ENCODE measurements around the gene TTC12. TPM values are rescaled to one million over a fixed set of nuclear protein-coding genes. Genes with fewer than 3 reads are reported as not detected.

TTC12 gene
- total and polyA plus RNA-seq, 3 donors from 2014 or later = 42.1 to 123 (median 81.3) TPM

DNA sequence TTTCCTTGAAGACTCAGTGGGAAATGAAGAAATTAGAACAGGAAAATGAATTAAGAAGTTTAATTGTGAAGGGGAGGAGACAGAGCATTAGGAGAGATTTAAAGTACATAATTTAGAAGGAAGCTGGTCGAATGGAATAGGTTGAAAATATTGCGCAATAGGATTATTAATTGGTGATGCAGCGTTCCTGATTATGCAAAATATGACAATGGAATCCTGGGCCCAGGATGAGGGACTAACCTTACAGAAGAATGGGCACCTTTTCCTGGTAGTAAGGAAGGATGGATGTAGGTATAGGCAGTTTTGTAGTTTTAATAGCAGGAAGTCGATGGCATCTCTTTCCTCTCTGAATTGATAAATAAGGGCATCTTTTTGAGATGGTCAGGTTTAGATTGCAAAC, 7.8 kb downstream of the TTC12 start:
- TF ChIP-seq POLR2A (IDR thresholded peaks at IDR 0.05) = no peak
- no peak for TF ChIP-seq CTCF (IDR thresholded peaks at IDR 0.05)
- no peaks in the 10 kb centered on the region for H3K27me3 ChIP-seq
- H3K27ac ChIP-seq = no peak overlapping the region
- WGBS, 2 donors = 57 to 80% methylated on average over 4 of the region's 4 CpGs
- no peak for DNase-seq
- no peaks in the 10 kb centered on the region for H3K36me3 ChIP-seq (ENCODE audit: low read depth, missing control alignments)
- H3K4me1 ChIP-seq = no peaks in the 10 kb centered on the region
- H3K9me3 ChIP-seq = no peaks in the 10 kb centered on the region
- intact Hi-C loops (cut with DNase I; ENCODE audit: low total_unique reads) = no loop called here
- H3K4me3 ChIP-seq = no peak overlapping the region

DNA sequence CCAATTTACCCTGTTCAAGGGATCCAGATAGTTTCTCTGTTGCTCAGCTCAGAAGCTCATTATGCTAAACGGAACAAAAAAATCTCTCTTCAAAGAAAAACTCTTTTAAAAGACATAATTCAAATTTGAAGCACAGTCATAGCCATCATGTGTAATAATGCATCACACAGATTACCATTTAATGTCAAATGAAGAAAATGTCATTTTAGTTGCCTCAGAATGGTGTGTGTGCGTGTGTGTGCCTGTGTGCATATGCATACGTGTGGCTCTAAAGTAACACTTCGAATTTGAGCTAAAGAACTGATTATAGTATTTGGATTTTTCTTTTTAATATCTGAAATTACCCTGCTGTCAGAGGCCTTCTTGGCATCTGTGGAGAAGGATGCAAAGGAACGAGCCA, 9.9 kb downstream of the TTC12 start:
- Histone ChIP-seq H3K36me3 (ENCODE audit: low read depth, missing control alignments) (no peaks in the 10 kb centered on the region), H3K27me3 (no peaks in the 10 kb centered on the region), H3K4me3 (no peak overlapping the region), H3K9me3 (no peaks in the 10 kb centered on the region), H3K4me1 (no peaks in the 10 kb centered on the region), H3K27ac (no peak overlapping the region)
- DNase-seq = no peak
- 95 to 96% methylated on average over 5 of the region's 5 CpGs for WGBS, 2 donors
- TF ChIP-seq CTCF (IDR thresholded peaks at IDR 0.05) (no peak), POLR2A (IDR thresholded peaks at IDR 0.05) (no peak)
- intact Hi-C loops (cut with DNase I; ENCODE audit: low total_unique reads) = no loop called here

DNA sequence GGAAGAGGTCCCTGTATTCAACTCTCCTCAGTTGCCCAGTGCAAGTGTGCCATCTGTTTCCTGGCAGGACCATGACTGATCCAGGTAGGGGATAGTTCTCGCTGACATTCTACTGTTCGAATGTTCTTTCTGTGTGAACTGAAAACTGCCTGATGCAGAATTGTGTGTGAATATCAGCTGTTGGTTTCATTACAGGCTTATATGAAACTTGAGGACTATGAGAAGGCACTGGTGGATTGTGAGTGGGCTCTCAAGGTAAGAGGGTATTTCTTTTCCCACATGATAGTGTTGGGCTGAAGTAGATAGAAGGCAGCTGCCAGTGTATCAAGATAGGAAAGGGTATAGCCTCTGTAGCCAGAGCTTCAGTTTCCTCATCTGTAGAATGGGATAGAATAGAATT, 15.3 kb downstream of the TTC12 start:
- no peak for DNase-seq
- TF ChIP-seq POLR2A (IDR thresholded peaks at IDR 0.05) (no peak), CTCF (IDR thresholded peaks at IDR 0.05) (no peak)
- intact Hi-C loops (cut with DNase I; ENCODE audit: low total_unique reads) = no loop called here
- Histone ChIP-seq H3K27me3 (no peaks in the 10 kb centered on the region), H3K4me3 (no peak overlapping the region), H3K27ac (no peak overlapping the region), H3K4me1 (no peaks in the 10 kb centered on the region), H3K36me3 (ENCODE audit: low read depth, missing control alignments) (no peaks in the 10 kb centered on the region), H3K9me3 (no peaks in the 10 kb centered on the region)
- WGBS, 2 donors = 100% methylated on average over 2 of the region's 2 CpGs

DNA sequence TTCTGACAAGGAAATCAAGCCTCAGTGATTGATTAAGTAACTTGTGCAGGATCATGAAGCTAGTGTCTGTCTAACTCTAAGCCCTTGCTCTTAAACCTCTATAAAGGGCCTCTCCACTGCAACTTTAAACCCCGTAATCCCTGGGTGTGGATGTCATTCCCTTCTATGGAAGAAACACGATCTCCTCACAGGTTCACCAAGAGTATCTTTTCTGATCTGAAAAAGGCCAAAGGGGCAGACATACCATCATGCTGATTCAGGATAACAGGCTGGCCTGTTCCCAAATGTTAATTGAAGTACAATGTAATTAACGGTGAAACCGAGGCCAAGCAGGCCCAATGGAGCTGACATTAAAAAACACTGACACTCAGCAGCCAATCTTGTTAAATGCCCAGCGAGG, 17.1 kb downstream of the TTC12 start:
- no peaks in the 10 kb centered on the region for H3K27me3 ChIP-seq
- H3K4me3 ChIP-seq = no peak overlapping the region
- H3K27ac ChIP-seq = no peak overlapping the region
- H3K9me3 ChIP-seq = no peaks in the 10 kb centered on the region
- intact Hi-C loops (cut with DNase I; ENCODE audit: low total_unique reads) = no loop called here
- no peaks in the 10 kb centered on the region for H3K36me3 ChIP-seq (ENCODE audit: low read depth, missing control alignments)
- TF ChIP-seq CTCF (IDR thresholded peaks at IDR 0.05) (no peak), POLR2A (IDR thresholded peaks at IDR 0.05) (no peak)
- no peak for DNase-seq
- H3K4me1 ChIP-seq = no peaks in the 10 kb centered on the region
- 80 to 81% methylated on average over 5 of the region's 5 CpGs for WGBS, 2 donors

DNA sequence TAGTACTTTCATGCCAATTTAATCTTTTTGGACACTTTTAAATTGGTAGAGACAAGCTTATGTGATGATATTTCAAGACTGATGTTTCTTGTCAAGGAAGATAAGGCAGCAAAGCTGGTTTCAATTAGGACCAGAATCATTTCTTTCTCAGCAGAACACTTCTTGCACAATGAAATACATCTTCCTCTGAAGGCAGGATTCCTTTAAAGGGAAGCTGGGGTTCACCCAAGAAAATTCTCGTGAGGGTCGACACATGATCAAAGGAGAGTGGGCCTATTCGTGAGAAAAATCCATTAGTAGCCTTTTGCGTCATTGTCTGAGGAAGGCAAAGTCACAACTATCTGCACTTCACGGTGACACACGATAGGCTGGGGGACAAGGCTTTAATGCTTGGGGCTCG, 17.6 kb downstream of the TTC12 start:
- no peak for DNase-seq
- no peak overlapping the region for H3K27ac ChIP-seq
- WGBS, 2 donors = 73 to 90% methylated on average over 7 of the region's 7 CpGs
- no peaks in the 10 kb centered on the region for H3K9me3 ChIP-seq
- H3K36me3 ChIP-seq (ENCODE audit: low read depth, missing control alignments) = no peaks in the 10 kb centered on the region
- no peak overlapping the region for H3K4me3 ChIP-seq
- no peaks in the 10 kb centered on the region for H3K4me1 ChIP-seq
- TF ChIP-seq POLR2A (IDR thresholded peaks at IDR 0.05) (no peak), CTCF (IDR thresholded peaks at IDR 0.05) (no peak)
- H3K27me3 ChIP-seq = no peaks in the 10 kb centered on the region
- intact Hi-C loops (cut with DNase I; ENCODE audit: low total_unique reads) = no loop called here
